GM10847 (cell line): ENCODE data around the gene RRAS2.

Experiments
- POLR2A ChIP-seq: IDR thresholded peaks from 2 replicates; pipeline ENCODE4 v1.6.1; 2011; ENCODE audit not compliant: insufficient read length; ENCODE audit errors: extremely low read depth

Gene RRAS2

GRCh38 chr11:14304601-14305000, 54.4 kb downstream of the RRAS2 start:
- no peak for TF ChIP-seq POLR2A

GRCh38 chr11:14300661-14301304, 58.2 kb downstream of the RRAS2 start:
- TF ChIP-seq POLR2A: no peak

- TF ChIP-seq POLR2A: no peak
Observed at GRCh38 chr11:14299921-14300320, 59.1 kb downstream of the RRAS2 start.

- no peak for TF ChIP-seq POLR2A
Observed at GRCh38 chr11:14290422-14290821, 68.6 kb downstream of the RRAS2 start.

GRCh38 chr11:14288189-14288935, 70.6 kb downstream of the RRAS2 start:
- TF ChIP-seq POLR2A: no peak

GRCh38 chr11:14275076-14275475, 83.9 kb downstream of the RRAS2 start:
- no peak for TF ChIP-seq POLR2A

- no peak for TF ChIP-seq POLR2A
Observed at GRCh38 chr11:14273895-14274294, 85.1 kb downstream of the RRAS2 start.

- TF ChIP-seq POLR2A: no peak
Observed at GRCh38 chr11:14270690-14271542, 88.1 kb downstream of the RRAS2 start.

- TF ChIP-seq POLR2A: no peak
Observed at GRCh38 chr11:14269692-14270573, 89.0 kb downstream of the RRAS2 start.

GRCh38 chr11:14267861-14268635, 90.9 kb downstream of the RRAS2 start:
- TF ChIP-seq POLR2A: no peak

- TF ChIP-seq POLR2A: no peak
Observed at GRCh38 chr11:14266622-14267021, 92.4 kb downstream of the RRAS2 start.

GRCh38 chr11:14264966-14265365, 94.0 kb downstream of the RRAS2 start:
- TF ChIP-seq POLR2A: no peak

GRCh38 chr11:14262271-14262846, 96.6 kb downstream of the RRAS2 start:
- TF ChIP-seq POLR2A: no peak

- no peak for TF ChIP-seq POLR2A
Observed at GRCh38 chr11:14261066-14261465, 97.9 kb downstream of the RRAS2 start.

- no peak for TF ChIP-seq POLR2A
Observed at GRCh38 chr11:14259878-14260277, 99.1 kb downstream of the RRAS2 start.
